ENCODE measurements around the gene CAST. TPM values are rescaled to one million over a fixed set of nuclear protein-coding genes. Genes with fewer than 3 reads are reported as not detected.

CAST gene
- total and polyA plus RNA-seq, 2 donors (not counting 3 experiments of a cell fraction or from before 2014, with no cell fraction given), result 33.7 to 194 TPM

GRCh38 chr5:96745025-96745424 is 82.8 kb downstream of the CAST start:
- H3K27me3 ChIP-seq (ENCODE audit: control insufficient read depth in 2 of 2, insufficient read depth in 2 of 2, low read length in 2 of 2), result no peaks in the 10 kb centered on the region
- H3K9ac ChIP-seq (replicated peaks; ENCODE audit: extremely low read depth, insufficient read depth, low read length), result no peak overlapping the region
- dilution Hi-C loops (cut with MboI; ENCODE audit: extremely low pct_ligation_motif_present, low sequenced_read_pairs), result no loop called here
- BruUV-seq (replicated peaks), result no TSS peak
- intact Hi-C loops (cut with micrococcal nuclease), result loop anchor here (1.0 to 5.0 kb wide), 2 partner anchors 83 to 131 kb away; partner anchors contain the start of gene CAST
- no peaks in the 10 kb centered on the region for H3K9me1 ChIP-seq (replicated peaks; ENCODE audit: control insufficient read depth, extremely low read depth, insufficient read depth, low read length)
- ChIA-PET CTCF (interaction anchor here (0.8 to 2.1 kb wide), 2 partner anchors 131 to 400 kb away, joined by 3 to 6 read pairs; no protein-coding TSS in a partner anchor), POLR2A (no interaction called here)
- H3K4me2 ChIP-seq (ENCODE audit: insufficient read depth, low read length), result no peak overlapping the region
- no peaks in the 10 kb centered on the region for H4K20me1 ChIP-seq (replicated peaks; ENCODE audit: control insufficient read depth, extremely low read depth, insufficient read depth, low read length)
- no peak overlapping the region for H3K27ac ChIP-seq (ENCODE audit: insufficient read depth, low read depth, low read length)
- H3K4me1 ChIP-seq (ENCODE audit: control insufficient read depth, extremely low read depth, insufficient read depth, low read length), result peaks cover 23% of the 10 kb centered on the region
- H3K36me3 ChIP-seq (ENCODE audit: control insufficient read depth in 2 of 2, extremely low read depth in 1 of 2, insufficient read depth in 2 of 2, low read length in 2 of 2), result peaks cover 11 to 23% of the 10 kb centered on the region in 2 experiments
- no peak overlapping the region for H3K4me3 ChIP-seq (replicated peaks in 1 of 3; ENCODE audit: insufficient read depth in 1 of 3, low read depth in 1 of 3, low read length in 3 of 3)
- DNase-seq (ENCODE audit: low read depth, low spot score), result no peak
- no peaks in the 10 kb centered on the region for H3K9me3 ChIP-seq (replicated peaks; ENCODE audit: control insufficient read depth, insufficient read depth, low read length)
- no peaks in the 10 kb centered on the region for H3K79me2 ChIP-seq (ENCODE audit: control insufficient read depth, insufficient read depth, low read length)
- FAIRE-seq, result no peak
- no peak for TF ChIP-seq POLR2AphosphoS5 (IDR thresholded peaks at IDR 0.05; ENCODE audit: insufficient read depth, low read depth, low read length)
- H2AFZ ChIP-seq (ENCODE audit: low read depth, low read length), result no peak overlapping the region

GRCh38 chr5:96745844-96746531 is 83.8 kb downstream of the CAST start:
- POLR2A ChIA-PET, result no interaction called here
- dilution Hi-C loops (cut with MboI; ENCODE audit: extremely low pct_ligation_motif_present, low sequenced_read_pairs) (no loop called here), intact Hi-C loops (cut with micrococcal nuclease) (loop anchor here (1.0 to 5.0 kb wide), 2 partner anchors 84 to 132 kb away; partner anchors contain the start of gene CAST)
- TSS peak; percentile 66 for BruUV-seq (replicated peaks)
- peak overlapping the region; percentile 44 for H3K27ac ChIP-seq (ENCODE audit: insufficient read depth, low read depth, low read length)
- no peaks in the 10 kb centered on the region for H3K9me3 ChIP-seq (replicated peaks; ENCODE audit: control insufficient read depth, insufficient read depth, low read length)
- no peaks in the 10 kb centered on the region for H4K20me1 ChIP-seq (replicated peaks; ENCODE audit: control insufficient read depth, extremely low read depth, insufficient read depth, low read length)
- no peaks in the 10 kb centered on the region for H3K27me3 ChIP-seq (ENCODE audit: control insufficient read depth in 2 of 2, insufficient read depth in 2 of 2, low read length in 2 of 2)
- peak; percentile 29 for DNase-seq (ENCODE audit: low read depth, low spot score)
- H3K4me1 ChIP-seq (ENCODE audit: control insufficient read depth, extremely low read depth, insufficient read depth, low read length), result peaks cover 23% of the 10 kb centered on the region
- CTCF ChIA-PET, result interaction anchor here (0.6 to 2.1 kb wide), 6 partner anchors 34 to 783 kb away, joined by 3 to 6 read pairs (median 3); no protein-coding TSS in a partner anchor
- H3K9me1 ChIP-seq (replicated peaks; ENCODE audit: control insufficient read depth, extremely low read depth, insufficient read depth, low read length), result no peaks in the 10 kb centered on the region
- peaks cover 11 to 28% of the 10 kb centered on the region in 2 experiments for H3K36me3 ChIP-seq (ENCODE audit: control insufficient read depth in 2 of 2, extremely low read depth in 1 of 2, insufficient read depth in 2 of 2, low read length in 2 of 2)
- no peak overlapping the region for H3K9ac ChIP-seq (replicated peaks; ENCODE audit: extremely low read depth, insufficient read depth, low read length)
- no peak overlapping the region for H3K4me3 ChIP-seq (replicated peaks in 1 of 3; ENCODE audit: insufficient read depth in 1 of 3, low read depth in 1 of 3, low read length in 3 of 3)
- peak; percentile 69 for FAIRE-seq
- H2AFZ ChIP-seq (ENCODE audit: low read depth, low read length), result no peak overlapping the region
- no peak overlapping the region for H3K4me2 ChIP-seq (ENCODE audit: insufficient read depth, low read length)
- H3K79me2 ChIP-seq (ENCODE audit: control insufficient read depth, insufficient read depth, low read length), result no peaks in the 10 kb centered on the region
- TF ChIP-seq POLR2AphosphoS5 (IDR thresholded peaks at IDR 0.05; ENCODE audit: insufficient read depth, low read depth, low read length), result no peak
- no peak for TF ChIP-seq POLR2A (IDR thresholded peaks at IDR 0.05; ENCODE audit: low read depth, low read length)
- TF ChIP-seq FOS (IDR thresholded peaks at IDR 0.05; ENCODE audit: borderline replicate concordance, insufficient read depth, low read length), result no peak
- TF ChIP-seq, protein P1, sequence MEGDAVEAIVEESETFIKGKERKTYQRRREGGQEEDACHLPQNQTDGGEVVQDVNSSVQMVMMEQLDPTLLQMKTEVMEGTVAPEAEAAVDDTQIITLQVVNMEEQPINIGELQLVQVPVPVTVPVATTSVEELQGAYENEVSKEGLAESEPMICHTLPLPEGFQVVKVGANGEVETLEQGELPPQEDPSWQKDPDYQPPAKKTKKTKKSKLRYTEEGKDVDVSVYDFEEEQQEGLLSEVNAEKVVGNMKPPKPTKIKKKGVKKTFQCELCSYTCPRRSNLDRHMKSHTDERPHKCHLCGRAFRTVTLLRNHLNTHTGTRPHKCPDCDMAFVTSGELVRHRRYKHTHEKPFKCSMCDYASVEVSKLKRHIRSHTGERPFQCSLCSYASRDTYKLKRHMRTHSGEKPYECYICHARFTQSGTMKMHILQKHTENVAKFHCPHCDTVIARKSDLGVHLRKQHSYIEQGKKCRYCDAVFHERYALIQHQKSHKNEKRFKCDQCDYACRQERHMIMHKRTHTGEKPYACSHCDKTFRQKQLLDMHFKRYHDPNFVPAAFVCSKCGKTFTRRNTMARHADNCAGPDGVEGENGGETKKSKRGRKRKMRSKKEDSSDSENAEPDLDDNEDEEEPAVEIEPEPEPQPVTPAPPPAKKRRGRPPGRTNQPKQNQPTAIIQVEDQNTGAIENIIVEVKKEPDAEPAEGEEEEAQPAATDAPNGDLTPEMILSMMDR (IDR thresholded peaks at IDR 0.05; ENCODE audit: extremely low read depth in 1 of 2, insufficient read depth in 1 of 2, low read depth in 1 of 2, low read length in 2 of 2), result no peak
- TF ChIP-seq GATA2 (IDR thresholded peaks at IDR 0.05; ENCODE audit: insufficient read depth, insufficient read length, low read depth, low read length), result no peak
- no peak for TF ChIP-seq EZH2 (IDR thresholded peaks at IDR 0.05; ENCODE audit: borderline replicate concordance, low read depth, low read length, severe bottlenecking)
- TF ChIP-seq JUN (IDR thresholded peaks at IDR 0.05; ENCODE audit: borderline replicate concordance, insufficient read depth, insufficient read length, low read depth), result no peak
- no peak for TF ChIP-seq MYC (IDR thresholded peaks at IDR 0.05; ENCODE audit: low read depth, low read length)
- TF ChIP-seq MAX (IDR thresholded peaks at IDR 0.05; ENCODE audit: insufficient read depth, insufficient read length), result no peak

Measured in endothelial cell of umbilical vein (primary cell).